Stimulated activated CD4-positive, alpha-beta T cell treated with anti-CD3 and anti-CD28 coated beads, Interleukin-12 subunit alpha, Interleukin-12 subunit beta, amount 100 ng/mL, for 4 hours (primary cell): ENCODE data around the gene R3HDML.

Source experiments
- DNase-seq: peaks from one replicate; pipeline ENCODE4 v3.0.0-alpha.2; 2020

Gene R3HDML

GRCh38 chr20:44367746-44368145 lies 30.9 kb downstream of the R3HDML start:
- no peak for DNase-seq

GRCh38 chr20:44370639-44371218 lies 33.9 kb downstream of the R3HDML start:
- no peak for DNase-seq

GRCh38 chr20:44382641-44383040 lies 45.8 kb downstream of the R3HDML start:
- no peak for DNase-seq

- DNase-seq, result peak; percentile 88
These were observed 47.7 kb downstream of the R3HDML start for GRCh38 chr20:44384423-44385027.

- peak; percentile 64 for DNase-seq
These were observed 51.7 kb downstream of the R3HDML start for GRCh38 chr20:44388466-44389023.

GRCh38 chr20:44389871-44390270 lies 53.0 kb downstream of the R3HDML start:
- DNase-seq, result no peak

- no peak for DNase-seq
These were observed 53.4 kb downstream of the R3HDML start for GRCh38 chr20:44390280-44390679.

GRCh38 chr20:44392088-44392775 lies 55.4 kb downstream of the R3HDML start:
- no peak for DNase-seq

- DNase-seq, result no peak
These were observed 56.1 kb downstream of the R3HDML start for GRCh38 chr20:44392776-44393607.

- no peak for DNase-seq
These were observed 57.0 kb downstream of the R3HDML start for GRCh38 chr20:44393608-44394451.

- no peak for DNase-seq
These were observed 57.5 kb downstream of the R3HDML start for GRCh38 chr20:44394452-44394701.

GRCh38 chr20:44394702-44395460 lies 58.0 kb downstream of the R3HDML start:
- DNase-seq, result no peak

- no peak for DNase-seq
These were observed 58.9 kb downstream of the R3HDML start for GRCh38 chr20:44395461-44396340.

GRCh38 chr20:44396369-44397130 lies 59.7 kb downstream of the R3HDML start:
- DNase-seq, result no peak

GRCh38 chr20:44398335-44398734 lies 61.5 kb downstream of the R3HDML start:
- no peak for DNase-seq

- DNase-seq, result no peak
These were observed 62.6 kb downstream of the R3HDML start for GRCh38 chr20:44399446-44399845.

GRCh38 chr20:44400671-44400969 lies 63.8 kb downstream of the R3HDML start:
- no peak for DNase-seq
